Measurements from ENCODE around the gene FASTKD3.

The FASTKD3 gene

GRCh38 chr5:7877851-7878250 is 9.0 kb upstream of the FASTKD3 start:
- DNase-seq: no peak

- no peak for DNase-seq
Observed at GRCh38 chr5:7876867-7877266, 8.0 kb upstream of the FASTKD3 start.

GRCh38 chr5:7875151-7875550 is 6.3 kb upstream of the FASTKD3 start:
- no peak for DNase-seq

GRCh38 chr5:7874639-7875038 is 5.8 kb upstream of the FASTKD3 start:
- DNase-seq: no peak

GRCh38 chr5:7873216-7873615 is 4.4 kb upstream of the FASTKD3 start:
- DNase-seq: peak; percentile 21 to 63

- DNase-seq: no peak
Observed at GRCh38 chr5:7872517-7873130, 3.8 kb upstream of the FASTKD3 start.

- no peak for DNase-seq
Observed at GRCh38 chr5:7871653-7872052, 2.8 kb upstream of the FASTKD3 start.

GRCh38 chr5:7869474-7870136 is 774 bp upstream of the FASTKD3 start:
- peak in 1 of 2 donors; percentile 30 for DNase-seq

GRCh38 chr5:7868427-7868772 is 431 bp downstream of the FASTKD3 start:
- DNase-seq: no peak

GRCh38 chr5:7867260-7867659 is 1.6 kb downstream of the FASTKD3 start:
- DNase-seq: no peak

GRCh38 chr5:7866196-7866595 is 2.6 kb downstream of the FASTKD3 start:
- no peak for DNase-seq

- no peak for DNase-seq
Observed at GRCh38 chr5:7857926-7858632, 10.8 kb downstream of the FASTKD3 start.

- no peak for DNase-seq
Observed at GRCh38 chr5:7857361-7857760, 11.5 kb downstream of the FASTKD3 start.

GRCh38 chr5:7856855-7857254 is 12.0 kb downstream of the FASTKD3 start:
- peak in 1 of 2 donors; percentile 56 for DNase-seq

- DNase-seq: no peak
Observed at GRCh38 chr5:7855611-7856010, 13.2 kb downstream of the FASTKD3 start.

- no peak for DNase-seq
Observed at GRCh38 chr5:7852988-7853387, 15.8 kb downstream of the FASTKD3 start.

GRCh38 chr5:7852542-7852941 is 16.3 kb downstream of the FASTKD3 start:
- DNase-seq: no peak

- no peak for DNase-seq
Observed at GRCh38 chr5:7851617-7852289, 17.1 kb downstream of the FASTKD3 start.

GRCh38 chr5:7851240-7851592 is 17.6 kb downstream of the FASTKD3 start:
- DNase-seq: no peak

GRCh38 chr5:7850395-7851239 is 18.2 kb downstream of the FASTKD3 start, which contains the start of gene CFAP90:
Gene CFAP90 (minus strand): TSS chr5:7851133. CDS start chr5:7851021, 112 bp downstream.
- DNase-seq: peak in 1 of 2 donors; percentile 34

- no peak for DNase-seq
Observed at GRCh38 chr5:7849681-7850394, 19.0 kb downstream of the FASTKD3 start.

GRCh38 chr5:7848296-7848695 is 20.5 kb downstream of the FASTKD3 start:
- no peak for DNase-seq

Measured in CD4-positive, alpha-beta T cell treated with Interleukin-4 for 1 hour (primary cell).